NCI-H2029 treated with DMSO at 0.1 percent for 48 hours (cell line): ENCODE measurements around the gene OPN1MW2.
"Not testable (repeated sequence)": the region's sequence is repeated elsewhere in the genome, so short reads cannot be mapped to it uniquely, and the experiment has no call there.

ENCODE experiments used
- DNase-seq: peaks from one replicate; lab custom pipeline; 2025; lab: John Stamatoyannopoulos, UW

The OPN1MW2 gene

GRCh38 chrX:154269245-154269644 is 49.7 kb downstream of the OPN1MW2 start:
- DNase-seq, result not testable (repeated sequence)
